ENCODE measurements around the gene VARS2. TPM values are rescaled to one million over a fixed set of nuclear protein-coding genes. Genes with fewer than 3 reads are reported as not detected.

Gene VARS2
- polyA plus RNA-seq, 1 of the 3 experiments (the other 2 are of a cell fraction), result 31.2 TPM

DNA sequence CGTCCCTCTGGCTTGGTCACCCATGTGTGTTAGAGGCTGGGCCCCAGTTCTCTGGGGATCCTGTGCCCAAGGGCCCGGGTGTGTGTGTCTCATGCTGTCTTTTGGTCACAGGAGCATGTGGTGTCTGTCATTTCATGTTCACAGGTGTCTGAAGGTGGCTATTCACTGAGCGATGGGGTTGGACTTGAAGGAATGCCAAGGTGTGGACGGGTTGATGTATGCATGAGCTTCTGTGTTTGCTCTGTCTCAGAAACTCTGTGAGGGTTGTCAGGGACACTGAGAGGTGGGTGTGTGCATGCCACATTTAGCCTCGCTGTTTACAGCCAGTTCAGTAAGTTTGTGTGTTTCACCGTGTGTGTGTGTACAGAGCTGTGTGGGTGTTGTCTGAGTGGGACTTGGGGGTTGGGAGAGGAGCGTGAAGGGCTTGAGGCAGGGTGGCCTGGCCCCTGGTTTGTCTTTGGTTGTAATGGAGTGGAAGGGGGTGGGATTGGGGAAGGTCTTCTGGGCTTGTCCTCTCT lies 28.5 kb upstream of the VARS2 start:
- WGBS (ENCODE audit: low lambda C conversion rate), result 26% methylated on average over 7 of the region's 7 CpGs
- H3K9me3 ChIP-seq, result no peaks in the 10 kb centered on the region
- peaks cover 58% of the 10 kb centered on the region for H3K79me2 ChIP-seq (ENCODE audit: insufficient read depth)
- no peak overlapping the region for H2AFZ ChIP-seq (ENCODE audit: low read depth)
- H3K9ac ChIP-seq, result peak overlapping the region; percentile 71
- peaks cover 20 to 36% of the 10 kb centered on the region in 2 experiments; a peak in 3 of 4 replicates for H3K4me1 ChIP-seq (ENCODE audit: control insufficient read depth in 1 of 2, insufficient read depth in 2 of 2, low read depth in 1 of 2, low read length in 1 of 2)
- peaks cover 0 to 12% of the 10 kb centered on the region in 2 experiments for H3K36me3 ChIP-seq (replicated peaks in 1 of 2; ENCODE audit: control insufficient read depth in 1 of 2, insufficient read depth in 2 of 2, low read length in 1 of 2)
- ChIA-PET POLR2A (no interaction called here), CTCF (interaction anchor here (0.6 to 1.8 kb wide), 5 partner anchors 30 to 481 kb away, joined by 3 to 5 read pairs (median 3); no protein-coding TSS in a partner anchor)
- peaks cover 16% of the 10 kb centered on the region for H3F3A ChIP-seq (replicated peaks; ENCODE audit: insufficient read depth)
- H3K4me3 ChIP-seq (ENCODE audit: low read depth in 2 of 2, low read length in 1 of 2), result peak overlapping the region; percentile 62 to 69
- H3K27me3 ChIP-seq (ENCODE audit: insufficient read depth), result no peaks in the 10 kb centered on the region
- H3K4me2 ChIP-seq, result peak overlapping the region; percentile 99
- no peaks in the 10 kb centered on the region for H3K9me2 ChIP-seq
- DNase-seq, result peak; percentile 12
- TF ChIP-seq RXRA (IDR thresholded peaks at IDR 0.05; ENCODE audit: borderline replicate concordance, low read depth) (no peak), MXI1 (IDR thresholded peaks at IDR 0.05; ENCODE audit: low read depth, low read length) (0 out of 2 replicates have a peak, but pooled peaks have one; percentile 2), RCOR1 (IDR thresholded peaks at IDR 0.05; ENCODE audit: low read length) (no peak), SMC3 (IDR thresholded peaks at IDR 0.05; ENCODE audit: low read depth, low read length) (no peak)
- H4K20me1 ChIP-seq (ENCODE audit: insufficient read depth), result no peaks in the 10 kb centered on the region
- H3K27ac ChIP-seq (ENCODE audit: low read depth in 2 of 2, low read length in 1 of 2), result peak overlapping the region; percentile 60 to 83

DNA sequence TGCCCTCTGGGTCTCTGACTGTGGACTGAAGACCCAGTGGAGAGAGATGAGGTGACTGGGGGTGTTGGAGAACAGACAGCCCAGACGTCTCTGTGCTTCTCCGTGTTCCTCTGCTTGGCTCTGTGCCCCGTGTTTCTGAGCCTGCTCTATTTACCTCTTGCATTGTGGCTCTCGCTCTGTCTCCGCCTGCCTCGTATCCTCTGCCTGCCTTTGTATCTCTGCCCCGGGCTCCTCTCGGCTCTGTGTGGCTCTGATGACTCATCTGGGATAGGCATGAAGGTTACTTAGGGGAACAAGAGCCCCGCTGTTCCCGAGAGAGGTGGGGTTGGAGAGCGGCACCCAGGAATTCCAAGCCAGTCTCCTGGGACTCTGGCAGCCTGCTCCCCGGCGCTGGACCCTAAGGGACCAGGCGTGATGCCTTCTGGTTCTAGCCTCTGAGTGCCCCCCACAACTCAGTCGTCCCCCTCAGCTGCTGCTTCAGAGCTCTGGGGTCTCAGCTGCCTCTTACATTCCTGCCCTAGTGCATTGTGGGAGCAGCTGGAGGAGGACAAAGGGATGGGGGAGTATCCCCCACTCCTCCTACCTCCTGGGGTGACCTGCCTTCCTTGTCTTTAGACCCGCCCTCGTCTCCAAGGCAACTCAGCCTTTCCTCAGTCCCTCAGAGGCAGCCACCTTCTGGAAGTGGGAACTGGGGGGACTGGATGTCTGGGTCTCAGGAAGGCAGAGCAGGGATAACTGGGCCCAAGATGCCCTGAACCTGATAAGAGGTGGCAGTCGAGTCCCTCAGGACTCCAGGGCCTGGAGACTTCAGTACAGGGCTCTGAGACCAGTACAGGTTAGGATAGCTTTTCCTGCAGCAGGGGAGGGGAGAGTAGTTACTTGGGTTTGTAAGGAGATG lies 27.8 kb upstream of the VARS2 start:
- peak; percentile 65 for DNase-seq

More for the DNA sequence above, 27.8 kb upstream of the VARS2 start:
- 22% methylated on average over 17 of the region's 18 CpGs for WGBS (ENCODE audit: low lambda C conversion rate)
- H3K9ac ChIP-seq, result peak overlapping the region; percentile 71
- CTCF ChIA-PET, result interaction anchor here (0.9 to 1.8 kb wide), 3 partner anchors 8 to 59 kb away, joined by 3 to 5 read pairs (median 5); no protein-coding TSS in a partner anchor
- H3K9me3 ChIP-seq, result no peaks in the 10 kb centered on the region
- H3K4me3 ChIP-seq (ENCODE audit: low read depth in 2 of 2, low read length in 1 of 2), result peak overlapping the region; percentile 62 to 69
- no peaks in the 10 kb centered on the region for H3K27me3 ChIP-seq (ENCODE audit: insufficient read depth)
- H3K9me2 ChIP-seq, result no peaks in the 10 kb centered on the region
- H3K36me3 ChIP-seq (replicated peaks in 1 of 2; ENCODE audit: control insufficient read depth in 1 of 2, insufficient read depth in 2 of 2, low read length in 1 of 2), result peaks cover 0 to 14% of the 10 kb centered on the region in 2 experiments
- POLR2A ChIA-PET, result no interaction called here
- peak overlapping the region; percentile 99 for H3K4me2 ChIP-seq
- peak overlapping the region; percentile 60 to 83 for H3K27ac ChIP-seq (ENCODE audit: low read depth in 2 of 2, low read length in 1 of 2)
- H4K20me1 ChIP-seq (ENCODE audit: insufficient read depth), result no peaks in the 10 kb centered on the region
- H3F3A ChIP-seq (replicated peaks; ENCODE audit: insufficient read depth), result peaks cover 16% of the 10 kb centered on the region
- TF ChIP-seq EP300 (IDR thresholded peaks at IDR 0.05; ENCODE audit: borderline replicate concordance in 1 of 2, low read depth in 1 of 2, low read length in 1 of 2) (peak in 1 of 2 experiments; percentile 32; a peak in 1 of 4 replicates), TCF12 (IDR thresholded peaks at IDR 0.05) (peak; percentile 52), SMC3 (IDR thresholded peaks at IDR 0.05; ENCODE audit: low read depth, low read length) (no peak), TAF1 (IDR thresholded peaks at IDR 0.05; ENCODE audit: borderline replicate concordance, low read depth, low read length) (peak; percentile 46), POLR2AphosphoS5 (IDR thresholded peaks at IDR 0.05; ENCODE audit: low read depth, low read length) (0 out of 2 replicates have a peak, but pooled peaks have one; percentile 30), TEAD4 (IDR thresholded peaks at IDR 0.05; ENCODE audit: borderline replicate concordance, insufficient read depth) (peak; percentile 53; the same call in 1 of the 2 replicates), YY1 (IDR thresholded peaks at IDR 0.05; ENCODE audit: low read depth) (peak; percentile 20; the same call in 1 of the 2 replicates), CHD2 (IDR thresholded peaks at IDR 0.05; ENCODE audit: low read length, partially characterized antibody) (no peak), FOSL2 (IDR thresholded peaks at IDR 0.05; ENCODE audit: borderline replicate concordance, low read depth) (peak; percentile 89; the same call in 1 of the 2 replicates), JUND (IDR thresholded peaks at IDR 0.05) (peak; percentile 78; the same call in 1 of the 2 replicates), NFIC (IDR thresholded peaks at IDR 0.05; ENCODE audit: borderline replicate concordance) (peak; percentile 77), RFX5 (IDR thresholded peaks at IDR 0.05; ENCODE audit: low read length) (no peak), GATA2 (CRISPR knock-in tag; IDR thresholded peaks at IDR 0.05) (no peak)
- TF ChIP-seq, protein P1, sequence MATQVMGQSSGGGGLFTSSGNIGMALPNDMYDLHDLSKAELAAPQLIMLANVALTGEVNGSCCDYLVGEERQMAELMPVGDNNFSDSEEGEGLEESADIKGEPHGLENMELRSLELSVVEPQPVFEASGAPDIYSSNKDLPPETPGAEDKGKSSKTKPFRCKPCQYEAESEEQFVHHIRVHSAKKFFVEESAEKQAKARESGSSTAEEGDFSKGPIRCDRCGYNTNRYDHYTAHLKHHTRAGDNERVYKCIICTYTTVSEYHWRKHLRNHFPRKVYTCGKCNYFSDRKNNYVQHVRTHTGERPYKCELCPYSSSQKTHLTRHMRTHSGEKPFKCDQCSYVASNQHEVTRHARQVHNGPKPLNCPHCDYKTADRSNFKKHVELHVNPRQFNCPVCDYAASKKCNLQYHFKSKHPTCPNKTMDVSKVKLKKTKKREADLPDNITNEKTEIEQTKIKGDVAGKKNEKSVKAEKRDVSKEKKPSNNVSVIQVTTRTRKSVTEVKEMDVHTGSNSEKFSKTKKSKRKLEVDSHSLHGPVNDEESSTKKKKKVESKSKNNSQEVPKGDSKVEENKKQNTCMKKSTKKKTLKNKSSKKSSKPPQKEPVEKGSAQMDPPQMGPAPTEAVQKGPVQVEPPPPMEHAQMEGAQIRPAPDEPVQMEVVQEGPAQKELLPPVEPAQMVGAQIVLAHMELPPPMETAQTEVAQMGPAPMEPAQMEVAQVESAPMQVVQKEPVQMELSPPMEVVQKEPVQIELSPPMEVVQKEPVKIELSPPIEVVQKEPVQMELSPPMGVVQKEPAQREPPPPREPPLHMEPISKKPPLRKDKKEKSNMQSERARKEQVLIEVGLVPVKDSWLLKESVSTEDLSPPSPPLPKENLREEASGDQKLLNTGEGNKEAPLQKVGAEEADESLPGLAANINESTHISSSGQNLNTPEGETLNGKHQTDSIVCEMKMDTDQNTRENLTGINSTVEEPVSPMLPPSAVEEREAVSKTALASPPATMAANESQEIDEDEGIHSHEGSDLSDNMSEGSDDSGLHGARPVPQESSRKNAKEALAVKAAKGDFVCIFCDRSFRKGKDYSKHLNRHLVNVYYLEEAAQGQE (IDR thresholded peaks at IDR 0.05; ENCODE audit: low read depth, low read length), result 0 out of 2 replicates have a peak, but pooled peaks have one; percentile 30
- TF ChIP-seq, protein P2, sequence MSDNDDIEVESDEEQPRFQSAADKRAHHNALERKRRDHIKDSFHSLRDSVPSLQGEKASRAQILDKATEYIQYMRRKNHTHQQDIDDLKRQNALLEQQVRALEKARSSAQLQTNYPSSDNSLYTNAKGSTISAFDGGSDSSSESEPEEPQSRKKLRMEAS (IDR thresholded peaks at IDR 0.05; ENCODE audit: low read depth), result peak; percentile 72
- H3K4me1 ChIP-seq (ENCODE audit: control insufficient read depth in 1 of 2, insufficient read depth in 2 of 2, low read depth in 1 of 2, low read length in 1 of 2), result peaks cover 20 to 33% of the 10 kb centered on the region in 2 experiments; a peak in 3 of 4 replicates
- H2AFZ ChIP-seq (ENCODE audit: low read depth), result peak overlapping the region; percentile 63; the same call in 1 of the 2 replicates
- peaks cover 61% of the 10 kb centered on the region for H3K79me2 ChIP-seq (ENCODE audit: insufficient read depth)
